A549 (cell line): ENCODE data around the gene LGR6. TPM values are rescaled to one million over a fixed set of nuclear protein-coding genes. Genes with fewer than 3 reads are reported as not detected.

ENCODE experiments used
- ATAC-seq, 2 experiments: fragments of 200-7000 bp in 1 of 2; fragments of >200 bp in 1 of 2; cut with Nextera tagmentation in 1 of 2; cut with Tn5 transposase in 1 of 2; 3 replicates each; pipeline versions ENCODE4 v1.8.0 to v1.9.1; 2018 to 2020; ENCODE audit warnings: mild to moderate bottlenecking in 1 of 2, moderate library complexity in 1 of 2
- CTCF ChIA-PET: fragments of 300-600 bp; sonication (Branson Sonifier 250); formaldehyde crosslinking; extraction: SDS; loops from one replicate; lab custom pipeline; 2021; ENCODE audit warnings: antibody characterized with exemption, inconsistent platforms; lab: Yijun Ruan, JAX
- POLR2A ChIA-PET: fragments of 350-600 bp; formaldehyde crosslinking; extraction: SDS; loops from one replicate; lab custom pipeline; 2021; ENCODE audit warnings: antibody characterized with exemption, inconsistent platforms; lab: Yijun Ruan, JAX
- DNase-seq, 2 experiments: peaks; one replicate each; pipeline versions ENCODE4 v3.0.0 to v3.0.0-alpha.2; 2011 to 2016; ENCODE audit warnings: low read depth in 1 of 2, low spot score in 1 of 2
- FAIRE-seq: peaks from 2 replicates; lab custom pipeline; 2011; peaks lifted over from hg19 to GRCh38; lab: Jason Lieb, UNC
- H3K27ac ChIP-seq, 2 experiments: fragments of >200 bp; sonication (Bioruptor Twin); formaldehyde crosslinking; 3 replicates each; pipeline ENCODE4 v1.5.1; 2016 to 2017
- H3K4me1 ChIP-seq: fragments of >200 bp; sonication (Bioruptor Twin); formaldehyde crosslinking; 3 replicates; pipeline ENCODE4 v1.6.1; 2016
- H3K4me2 ChIP-seq: fragments of >200 bp; sonication (Bioruptor Twin); formaldehyde crosslinking; 3 replicates; pipeline ENCODE4 v1.6.1; 2016
- H3K4me3 ChIP-seq: fragments of >200 bp; sonication (Bioruptor Twin); formaldehyde crosslinking; 3 replicates; pipeline ENCODE4 v1.5.1; 2016
- H3K9me3 ChIP-seq: fragments of >200 bp; sonication (Bioruptor Twin); formaldehyde crosslinking; 3 replicates; pipeline ENCODE4 v1.6.1; 2016
- CHD2 ChIP-seq: fragments of 150-350 bp; IDR thresholded peaks from 2 replicates; pipeline ENCODE4 v1.6.1; 2014; ENCODE audit warnings: low read length; ENCODE audit not compliant: partially characterized antibody
- CHD4 ChIP-seq: fragments of 200-600 bp; sonication (generic); IDR thresholded peaks from 2 replicates; pipeline ENCODE4 v1.6.1; 2016; ENCODE audit warnings: antibody characterized with exemption, mild to moderate bottlenecking, borderline replicate concordance
- FOSL2 ChIP-seq, 2 experiments: fragments of 450-650 bp in 1 of 2; fragments of >200 bp in 1 of 2; sonication (Bioruptor Twin) in 1 of 2; formaldehyde crosslinking; IDR thresholded peaks; 2 replicates each; pipeline versions ENCODE4 v1.5.0 to v1.6.1; 2016 to 2020; ENCODE audit warnings: mild to moderate bottlenecking in 1 of 2, moderate library complexity in 1 of 2
- KDM1A ChIP-seq: fragments of 200-600 bp; sonication (generic); IDR thresholded peaks from 2 replicates; pipeline ENCODE4 v1.6.1; 2016; ENCODE audit warnings: low read depth, mild to moderate bottlenecking
- MAX ChIP-seq: IDR thresholded peaks from 2 replicates; pipeline ENCODE4 v1.6.1; 2012
- MAZ ChIP-seq: fragments of 150-350 bp; IDR thresholded peaks from 2 replicates; pipeline ENCODE4 v1.6.1; 2014; ENCODE audit warnings: antibody characterized with exemption, low read depth, low read length, borderline replicate concordance
- MYC ChIP-seq: IDR thresholded peaks from 2 replicates; pipeline ENCODE4 v1.6.1; 2012; ENCODE audit warnings: mild to moderate bottlenecking, inconsistent platforms, low read length, improper control_type of control experiment, borderline replicate concordance
- NPAS2 ChIP-seq: fragments of 250-450 bp; sonication (Bioruptor Pico); IDR thresholded peaks from 2 replicates; pipeline ENCODE4 v1.8.0; 2022; ENCODE audit warnings: mild to moderate bottlenecking, moderate library complexity, borderline replicate concordance
- RAD21 ChIP-seq, 2 experiments: fragments of >200 bp in 1 of 2; sonication (Bioruptor Twin) in 1 of 2; formaldehyde crosslinking in 1 of 2; IDR thresholded peaks in 1 of 2; conservative IDR thresholded peaks in 1 of 2; 2 replicates in 1 of 2; 3 replicates in 1 of 2; pipeline ENCODE4 v1.6.1; 2012 to 2018; ENCODE audit warnings: inconsistent platforms in 1 of 2
- RARB ChIP-seq: fragments of 250-450 bp; sonication (Bioruptor Pico); IDR thresholded peaks from 2 replicates; pipeline ENCODE4 v1.8.0; 2021; ENCODE audit warnings: mild to moderate bottlenecking, moderate library complexity
- RCOR1 ChIP-seq: fragments of 150-350 bp; IDR thresholded peaks from 2 replicates; pipeline ENCODE4 v1.6.1; 2014; ENCODE audit warnings: antibody characterized with exemption, low read length, low read depth
- RFX5 ChIP-seq: fragments of 450-650 bp; IDR thresholded peaks from 2 replicates; pipeline ENCODE4 v1.7.1; 2014; ENCODE audit warnings: antibody characterized with exemption, mild to moderate bottlenecking, moderate library complexity
- SMC3 ChIP-seq: fragments of >200 bp; sonication (Bioruptor Twin); formaldehyde crosslinking; IDR thresholded peaks from 3 replicates; pipeline ENCODE4 v1.6.1; 2018; ENCODE audit warnings: inconsistent platforms
- SREBF2 ChIP-seq: fragments of 450-650 bp; IDR thresholded peaks from 2 replicates; pipeline ENCODE4 v1.6.1; 2014; ENCODE audit warnings: mild to moderate bottlenecking, moderate library complexity
- ZC3H11A ChIP-seq: fragments of 450-650 bp; IDR thresholded peaks from 2 replicates; pipeline ENCODE4 v1.6.1; 2014; ENCODE audit warnings: antibody characterized with exemption, mild to moderate bottlenecking
- ZFP36 ChIP-seq: fragments of 450-650 bp; IDR thresholded peaks from 2 replicates; pipeline ENCODE4 v1.6.1; 2014; ENCODE audit warnings: borderline replicate concordance; ENCODE audit not compliant: partially characterized antibody
- ZNF302 ChIP-seq: fragments of 250-450 bp; sonication (Bioruptor Pico); IDR thresholded peaks from 2 replicates; pipeline ENCODE4 v1.9.0; 2021; ENCODE audit warnings: inconsistent platforms, mild to moderate bottlenecking, moderate library complexity
- WGBS: methylation state at CpG from one replicate; pipeline ENCODE4 v1.1.6; 2017; ENCODE audit errors: missing lambda C conversion rate; 5-methylcytosine and 5-hydroxymethylcytosine counted together
- polyA plus RNA-seq, 4 experiments: library from polyadenylated mRNA; depleted of rRNA in 3 of 4; stranded (reverse); fragments of >200 nt; fragmentation: RNase III in 1 of 4; extraction: RNeasy Plus Mini Kit Qiagen cat#74134 plus additional on column Dnase treatment in 1 of 4; gene quantifications; 2 replicates in 3 of 4; 3 replicates in 1 of 4; pipeline ENCODE4 v1.2.3, GENCODE V29; 2011 to 2017
- TF ChIP-seq, protein P1 (sequence below): fragments of >200 bp; sonication (Bioruptor Twin); formaldehyde crosslinking; IDR thresholded peaks from 3 replicates; pipeline ENCODE4 v1.5.1; 2016

Gene LGR6
- polyA plus RNA-seq, 2 of the 4 experiments (the other 2 are of a cell fraction) = 0.84 to 1.1 TPM

DNA sequence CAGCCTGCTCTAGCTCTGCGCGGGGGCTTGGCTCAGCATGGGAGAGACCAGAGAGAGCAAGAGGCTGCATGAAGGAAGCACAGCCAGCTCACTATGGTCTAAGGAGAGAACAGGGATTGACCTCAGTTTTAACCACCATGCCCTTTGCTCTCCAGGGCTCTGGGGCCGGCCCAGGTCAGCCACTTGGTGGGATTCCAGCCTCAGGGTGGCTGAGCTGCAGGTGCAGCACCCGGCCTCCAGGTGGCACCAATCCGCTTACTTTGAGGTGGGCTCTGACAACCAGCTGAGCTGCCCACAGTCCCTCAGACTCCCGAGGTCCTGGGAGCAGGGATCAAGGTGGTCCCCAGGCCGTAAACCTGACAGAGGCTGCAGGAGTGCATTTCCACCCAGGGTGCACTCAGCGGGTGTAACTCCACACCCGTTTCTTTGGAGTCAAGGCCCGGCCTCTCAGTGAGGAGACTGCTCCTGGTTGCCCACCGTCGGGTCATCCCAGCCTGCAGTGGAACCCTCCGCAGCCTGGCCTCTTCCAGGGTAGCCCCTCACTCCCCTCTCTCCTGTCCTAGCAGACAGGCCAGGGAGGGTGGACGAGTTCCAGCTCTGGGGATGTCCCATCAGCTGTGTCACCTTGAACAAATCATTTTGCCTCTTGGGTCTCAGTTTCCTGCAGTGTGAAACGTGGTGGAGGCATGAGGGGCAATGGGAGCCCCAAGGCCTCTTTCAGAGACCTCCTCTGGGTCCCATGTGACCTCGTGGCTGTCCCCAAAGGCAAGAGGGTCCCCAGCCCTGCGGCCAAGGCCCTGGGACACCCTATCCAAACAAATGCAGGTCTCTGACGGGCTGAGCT, 607 bp upstream of the LGR6 start:
- Histone ChIP-seq H3K4me3 (peak overlapping the region; percentile 36; the same call in 1 of the 3 replicates), H3K4me2 (peak overlapping the region; percentile 68), H3K4me1 (peaks cover 9% of the 10 kb centered on the region; the same call in 2 of the 3 replicates), H3K27ac (peak overlapping the region; percentile 56 to 76; a peak in 5 of 6 replicates), H3K9me3 (no peaks in the 10 kb centered on the region)
- DNase-seq (peak; percentile 60 to 64), ATAC-seq (peak; percentile 37 to 78; a peak in 5 of 6 replicates), FAIRE-seq (no peak)
- WGBS = 42% methylated on average over 14 of the region's 18 CpGs
- ChIA-PET POLR2A (interaction anchor here (1.0 to 1.2 kb wide), 2 partner anchors 43 to 134 kb away, joined by 3 to 6 read pairs; no protein-coding TSS in a partner anchor), CTCF (interaction anchor here (0.9 to 5.4 kb wide), 53 partner anchors 8 to 526 kb away, joined by 3 to 93 read pairs (median 6); partner anchors contain the start of genes PTPN7 and UBE2T)
- TF ChIP-seq CHD2 (no peak), CHD4 (no peak), MYC (no peak), KDM1A (no peak), SMC3 (peak; percentile 92), NPAS2 (CRISPR knock-in tag) (no peak), ZFP36 (no peak), RAD21 (conservative IDR thresholded peaks at IDR 0.05 in 1 of 2, IDR thresholded peaks at IDR 0.05 in 1 of 2) (peak; percentile 87 to 91), MAZ (no peak), ZC3H11A (no peak)
- TF ChIP-seq, protein P1, sequence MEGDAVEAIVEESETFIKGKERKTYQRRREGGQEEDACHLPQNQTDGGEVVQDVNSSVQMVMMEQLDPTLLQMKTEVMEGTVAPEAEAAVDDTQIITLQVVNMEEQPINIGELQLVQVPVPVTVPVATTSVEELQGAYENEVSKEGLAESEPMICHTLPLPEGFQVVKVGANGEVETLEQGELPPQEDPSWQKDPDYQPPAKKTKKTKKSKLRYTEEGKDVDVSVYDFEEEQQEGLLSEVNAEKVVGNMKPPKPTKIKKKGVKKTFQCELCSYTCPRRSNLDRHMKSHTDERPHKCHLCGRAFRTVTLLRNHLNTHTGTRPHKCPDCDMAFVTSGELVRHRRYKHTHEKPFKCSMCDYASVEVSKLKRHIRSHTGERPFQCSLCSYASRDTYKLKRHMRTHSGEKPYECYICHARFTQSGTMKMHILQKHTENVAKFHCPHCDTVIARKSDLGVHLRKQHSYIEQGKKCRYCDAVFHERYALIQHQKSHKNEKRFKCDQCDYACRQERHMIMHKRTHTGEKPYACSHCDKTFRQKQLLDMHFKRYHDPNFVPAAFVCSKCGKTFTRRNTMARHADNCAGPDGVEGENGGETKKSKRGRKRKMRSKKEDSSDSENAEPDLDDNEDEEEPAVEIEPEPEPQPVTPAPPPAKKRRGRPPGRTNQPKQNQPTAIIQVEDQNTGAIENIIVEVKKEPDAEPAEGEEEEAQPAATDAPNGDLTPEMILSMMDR = peak; percentile 88

GRCh38 chr1:202194328-202194648, 689 bp downstream of the LGR6 start:
- H3K4me3 ChIP-seq = peak overlapping the region; percentile 36
- no peaks in the 10 kb centered on the region for H3K9me3 ChIP-seq
- peaks cover 19% of the 10 kb centered on the region for H3K4me1 ChIP-seq
- no peak for FAIRE-seq
- no peak for ATAC-seq
- ChIA-PET CTCF (interaction anchor here (1.0 to 5.4 kb wide), 18 partner anchors 9 to 525 kb away, joined by 3 to 93 read pairs (median 17); no protein-coding TSS in a partner anchor), POLR2A (no interaction called here)
- peak overlapping the region; percentile 68 for H3K4me2 ChIP-seq
- TF ChIP-seq, protein P1 = no peak
- TF ChIP-seq SREBF2 = no peak
- TF ChIP-seq MAX = no peak
- no peak for TF ChIP-seq RARB (CRISPR knock-in tag)
- no peak for TF ChIP-seq FOSL2 (IDR thresholded peaks at IDR 0.05)
- TF ChIP-seq FOSL2 (CRISPR knock-in tag; IDR thresholded peaks at IDR 0.05) = no peak
- TF ChIP-seq RFX5 = no peak
- no peak for TF ChIP-seq ZNF302 (CRISPR knock-in tag)
- TF ChIP-seq RCOR1 = no peak
- H3K27ac ChIP-seq = peak overlapping the region in 1 of 2 experiments; percentile 76; a peak in 4 of 6 replicates
- WGBS = 82% methylated on average over 11 of the region's 11 CpGs
- DNase-seq = no peak
